HCT116 (cell line): ENCODE data around the gene HSPG2.
"Not testable (repeated sequence)": the region's sequence is repeated elsewhere in the genome, so short reads cannot be mapped to it uniquely, and the experiment has no call there.

Experiments used
- RAD21 ChIP-seq: IDR thresholded peaks from 2 replicates; pipeline ENCODE4 v1.6.1; 2012; ENCODE audit warnings: low read depth, mild to moderate bottlenecking
- TF ChIP-seq, protein P1 (sequence below), 3 experiments: fragments of 200-600 bp in 1 of 3; sonication (generic) in 1 of 3; IDR thresholded peaks in 2 of 3; conservative IDR thresholded peaks in 1 of 3; 2 replicates each; pipeline ENCODE4 v1.5.1; 2012 to 2017; ENCODE audit warnings: low read depth in 2 of 3, low read length in 2 of 3, antibody characterized with exemption in 1 of 3, borderline replicate concordance in 1 of 3, control low read depth in 1 of 3, mild to moderate bottlenecking in 1 of 3, mixed read lengths in 1 of 3, mixed run types in 1 of 3, moderate library complexity in 1 of 3; ENCODE audit not compliant: insufficient read depth in 1 of 3

DNA sequence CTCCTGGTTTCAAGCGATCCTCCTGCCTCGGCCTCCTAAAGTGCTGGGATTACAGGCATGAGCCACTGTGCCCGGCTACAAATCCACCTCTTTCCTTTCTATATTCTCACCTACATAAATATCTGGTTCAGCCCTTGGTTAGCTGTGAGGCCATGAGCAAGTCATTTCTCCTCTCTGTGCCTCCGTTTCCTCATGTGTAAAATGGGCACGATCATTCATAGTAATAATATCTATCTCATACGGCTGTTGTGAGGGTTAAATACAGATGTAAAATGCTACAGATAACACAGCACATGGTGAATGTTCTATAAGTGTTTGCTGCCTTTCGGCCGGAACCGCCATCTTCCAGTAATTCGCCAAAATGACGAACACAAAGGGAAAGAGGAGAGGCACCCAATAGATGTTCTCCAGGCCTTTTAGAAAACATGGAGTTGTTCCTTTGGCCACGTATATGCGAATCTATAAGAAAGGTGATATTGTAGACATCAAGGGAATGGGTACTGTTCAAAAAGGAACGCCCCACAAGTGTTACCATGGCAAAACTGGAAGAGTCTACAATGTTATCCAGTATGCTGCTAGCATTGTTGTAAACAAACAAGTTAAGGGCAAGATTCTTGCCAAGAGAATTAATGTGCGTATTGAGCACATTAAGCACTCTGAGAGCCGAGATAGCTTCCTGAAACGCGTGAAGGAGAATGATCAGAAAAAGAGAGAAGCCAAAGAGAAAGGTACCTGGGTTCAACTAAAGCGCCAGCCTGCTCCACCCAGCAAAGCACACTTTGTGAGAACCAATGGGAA is 29.2 kb downstream of the HSPG2 start:
- TF ChIP-seq, protein P1, sequence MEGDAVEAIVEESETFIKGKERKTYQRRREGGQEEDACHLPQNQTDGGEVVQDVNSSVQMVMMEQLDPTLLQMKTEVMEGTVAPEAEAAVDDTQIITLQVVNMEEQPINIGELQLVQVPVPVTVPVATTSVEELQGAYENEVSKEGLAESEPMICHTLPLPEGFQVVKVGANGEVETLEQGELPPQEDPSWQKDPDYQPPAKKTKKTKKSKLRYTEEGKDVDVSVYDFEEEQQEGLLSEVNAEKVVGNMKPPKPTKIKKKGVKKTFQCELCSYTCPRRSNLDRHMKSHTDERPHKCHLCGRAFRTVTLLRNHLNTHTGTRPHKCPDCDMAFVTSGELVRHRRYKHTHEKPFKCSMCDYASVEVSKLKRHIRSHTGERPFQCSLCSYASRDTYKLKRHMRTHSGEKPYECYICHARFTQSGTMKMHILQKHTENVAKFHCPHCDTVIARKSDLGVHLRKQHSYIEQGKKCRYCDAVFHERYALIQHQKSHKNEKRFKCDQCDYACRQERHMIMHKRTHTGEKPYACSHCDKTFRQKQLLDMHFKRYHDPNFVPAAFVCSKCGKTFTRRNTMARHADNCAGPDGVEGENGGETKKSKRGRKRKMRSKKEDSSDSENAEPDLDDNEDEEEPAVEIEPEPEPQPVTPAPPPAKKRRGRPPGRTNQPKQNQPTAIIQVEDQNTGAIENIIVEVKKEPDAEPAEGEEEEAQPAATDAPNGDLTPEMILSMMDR (IDR thresholded peaks at IDR 0.05 in 2 of 3, conservative IDR thresholded peaks at IDR 0.05 in 1 of 3; ENCODE audit: borderline replicate concordance in 1 of 3, insufficient read depth in 1 of 3, low read depth in 2 of 3, low read length in 2 of 3): not testable (repeated sequence)
- TF ChIP-seq RAD21: not testable (repeated sequence)
